ENCODE measurements around the gene GALNT7. TPM values are rescaled to one million over a fixed set of nuclear protein-coding genes. Genes with fewer than 3 reads are reported as not detected.

Gene GALNT7
- total RNA-seq, 1 donor from 2014 or later, result 6.1 TPM

DNA sequence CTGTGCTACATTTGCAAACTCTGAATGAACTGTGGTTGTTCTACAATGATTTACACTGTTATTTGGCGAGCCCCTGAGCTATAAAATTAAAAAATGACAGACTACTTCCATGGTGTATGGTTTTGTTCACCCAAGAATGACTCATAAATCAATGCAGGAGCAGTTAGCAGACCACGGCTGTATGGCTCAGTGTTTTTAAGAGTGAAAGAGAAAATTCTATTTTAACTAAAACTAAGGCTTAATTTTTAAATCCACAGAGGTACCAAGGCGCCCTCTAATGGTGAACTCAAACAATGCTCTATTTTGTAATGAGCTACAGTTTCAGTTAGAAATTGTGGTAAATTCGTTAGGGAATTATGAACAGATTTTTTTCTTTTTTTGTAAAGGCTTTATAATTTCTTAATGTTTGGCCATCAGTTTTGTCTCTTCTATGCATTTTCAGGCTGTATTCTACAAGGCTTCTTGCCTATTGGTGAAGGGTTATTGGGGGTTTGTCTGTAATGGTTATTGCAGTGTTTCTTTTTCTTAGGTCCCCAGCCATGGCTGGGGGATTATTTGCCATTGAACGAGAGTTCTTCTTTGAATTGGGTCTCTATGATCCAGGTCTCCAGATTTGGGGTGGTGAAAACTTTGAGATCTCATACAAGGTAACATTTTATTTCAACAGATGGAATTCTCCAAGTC is 133.0 kb downstream of the GALNT7 start:
- intact Hi-C loops (cut with micrococcal nuclease), result no loop called here
- DNase-seq, result no peak
- H3K4me1 ChIP-seq, result no peaks in the 10 kb centered on the region
- no peak overlapping the region for H3K27ac ChIP-seq (replicated peaks)
- no peaks in the 10 kb centered on the region for H3K9me3 ChIP-seq (replicated peaks)
- H3K4me3 ChIP-seq, result no peak overlapping the region
- TF ChIP-seq, protein P1, sequence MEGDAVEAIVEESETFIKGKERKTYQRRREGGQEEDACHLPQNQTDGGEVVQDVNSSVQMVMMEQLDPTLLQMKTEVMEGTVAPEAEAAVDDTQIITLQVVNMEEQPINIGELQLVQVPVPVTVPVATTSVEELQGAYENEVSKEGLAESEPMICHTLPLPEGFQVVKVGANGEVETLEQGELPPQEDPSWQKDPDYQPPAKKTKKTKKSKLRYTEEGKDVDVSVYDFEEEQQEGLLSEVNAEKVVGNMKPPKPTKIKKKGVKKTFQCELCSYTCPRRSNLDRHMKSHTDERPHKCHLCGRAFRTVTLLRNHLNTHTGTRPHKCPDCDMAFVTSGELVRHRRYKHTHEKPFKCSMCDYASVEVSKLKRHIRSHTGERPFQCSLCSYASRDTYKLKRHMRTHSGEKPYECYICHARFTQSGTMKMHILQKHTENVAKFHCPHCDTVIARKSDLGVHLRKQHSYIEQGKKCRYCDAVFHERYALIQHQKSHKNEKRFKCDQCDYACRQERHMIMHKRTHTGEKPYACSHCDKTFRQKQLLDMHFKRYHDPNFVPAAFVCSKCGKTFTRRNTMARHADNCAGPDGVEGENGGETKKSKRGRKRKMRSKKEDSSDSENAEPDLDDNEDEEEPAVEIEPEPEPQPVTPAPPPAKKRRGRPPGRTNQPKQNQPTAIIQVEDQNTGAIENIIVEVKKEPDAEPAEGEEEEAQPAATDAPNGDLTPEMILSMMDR (IDR thresholded peaks at IDR 0.05; ENCODE audit: borderline replicate concordance), result peak; percentile 76
- peaks cover 2% of the 10 kb centered on the region for H3K36me3 ChIP-seq
- no peaks in the 10 kb centered on the region for H3K27me3 ChIP-seq (ENCODE audit: low read depth)

DNA sequence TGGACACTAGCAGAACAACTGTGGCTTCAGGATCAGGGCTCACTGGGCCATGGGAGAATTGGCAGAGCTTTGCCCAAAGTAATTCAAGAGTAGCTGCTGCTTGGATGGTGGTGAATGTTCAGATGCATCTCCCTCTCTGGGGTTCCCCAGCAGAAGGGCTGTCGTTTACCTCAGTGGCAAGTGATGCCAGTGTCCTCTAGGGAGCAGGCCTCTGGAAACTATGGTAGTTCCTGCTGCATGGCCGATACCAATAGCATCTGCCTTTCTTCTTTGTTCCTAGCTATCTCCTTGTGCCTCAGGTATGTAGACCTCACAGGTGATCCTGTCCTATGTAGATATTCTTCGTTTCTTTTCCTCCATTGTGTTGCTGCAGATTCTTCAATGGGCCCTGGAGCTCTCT is 139.2 kb downstream of the GALNT7 start:
- intact Hi-C loops (cut with micrococcal nuclease), result no loop called here
- Histone ChIP-seq H3K9me3 (replicated peaks) (no peaks in the 10 kb centered on the region), H3K27ac (replicated peaks) (no peak overlapping the region), H3K4me1 (no peaks in the 10 kb centered on the region), H3K36me3 (peaks cover 2% of the 10 kb centered on the region), H3K27me3 (ENCODE audit: low read depth) (no peaks in the 10 kb centered on the region), H3K4me3 (no peak overlapping the region)
- TF ChIP-seq, protein P1 (IDR thresholded peaks at IDR 0.05; ENCODE audit: borderline replicate concordance), result no peak
- DNase-seq, result no peak

DNA sequence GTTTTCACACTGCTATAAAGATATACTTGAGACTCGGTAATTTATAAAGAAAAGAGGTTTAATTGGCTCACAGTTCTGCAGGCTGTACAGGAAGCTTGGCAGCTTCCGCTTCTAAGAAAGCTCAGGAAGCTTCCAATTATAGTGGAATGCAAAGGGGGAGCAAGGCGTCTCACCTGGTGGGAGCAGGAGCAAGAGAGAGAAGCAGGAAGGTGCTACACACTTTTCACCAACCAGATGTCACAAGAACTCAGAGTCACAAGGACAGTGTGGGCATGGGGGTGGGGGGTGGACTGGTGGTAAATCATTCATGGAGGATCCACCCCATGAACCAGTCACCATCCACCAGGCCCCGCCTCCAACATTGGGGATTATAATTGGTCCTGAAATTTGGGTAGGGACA is 142.8 kb downstream of the GALNT7 start:
- TF ChIP-seq, protein P1 (IDR thresholded peaks at IDR 0.05; ENCODE audit: borderline replicate concordance), result no peak
- H3K4me1 ChIP-seq, result no peaks in the 10 kb centered on the region
- intact Hi-C loops (cut with micrococcal nuclease), result no loop called here
- H3K27ac ChIP-seq (replicated peaks), result no peak overlapping the region
- no peaks in the 10 kb centered on the region for H3K9me3 ChIP-seq (replicated peaks)
- no peak overlapping the region for H3K4me3 ChIP-seq
- DNase-seq, result no peak
- peaks cover 4% of the 10 kb centered on the region for H3K36me3 ChIP-seq
- no peaks in the 10 kb centered on the region for H3K27me3 ChIP-seq (ENCODE audit: low read depth)

DNA sequence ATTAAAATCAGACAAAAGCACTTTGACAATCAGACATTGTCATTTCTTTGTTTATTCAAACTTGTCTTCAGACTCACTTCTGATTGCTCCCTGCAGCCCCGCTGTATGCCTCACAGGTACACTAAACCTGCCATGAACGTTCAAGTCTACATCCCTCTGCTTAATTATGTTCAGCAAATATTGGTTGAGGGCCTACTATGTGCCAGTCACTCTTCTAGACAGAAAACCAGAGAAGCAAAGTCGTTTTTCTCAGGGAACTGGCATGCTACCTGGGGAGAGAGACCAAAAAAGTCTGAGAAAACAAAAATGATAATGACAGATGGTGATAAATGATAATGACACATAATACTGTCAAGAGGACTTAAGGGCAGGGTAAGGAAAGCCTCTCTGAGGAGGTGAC is 146.1 kb downstream of the GALNT7 start:
- H3K4me1 ChIP-seq, result peaks cover 16% of the 10 kb centered on the region
- H3K36me3 ChIP-seq, result peaks cover 4% of the 10 kb centered on the region
- no peak overlapping the region for H3K27ac ChIP-seq (replicated peaks)
- intact Hi-C loops (cut with micrococcal nuclease), result no loop called here
- TF ChIP-seq, protein P1 (IDR thresholded peaks at IDR 0.05; ENCODE audit: borderline replicate concordance), result no peak
- H3K4me3 ChIP-seq, result no peak overlapping the region
- no peaks in the 10 kb centered on the region for H3K27me3 ChIP-seq (ENCODE audit: low read depth)
- DNase-seq, result no peak
- no peaks in the 10 kb centered on the region for H3K9me3 ChIP-seq (replicated peaks)

DNA sequence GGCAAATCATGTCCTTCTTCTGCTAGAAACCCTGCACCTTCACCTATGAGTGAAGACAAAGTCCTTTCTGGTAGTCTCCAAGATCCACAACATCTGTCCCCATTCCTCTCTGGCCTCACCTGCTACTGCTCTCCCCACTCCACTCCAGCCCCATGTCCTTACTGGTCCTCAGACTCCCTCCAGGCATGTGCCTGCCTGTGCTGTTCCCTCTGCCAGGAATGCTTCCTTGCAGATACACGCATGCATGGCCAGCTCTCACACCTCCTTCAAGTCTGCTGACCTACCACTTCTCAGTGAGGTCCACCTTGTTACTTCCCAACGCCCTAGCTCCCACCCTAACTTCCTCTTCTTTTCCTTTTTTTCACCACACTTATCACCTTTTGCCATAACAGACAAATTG is 147.4 kb downstream of the GALNT7 start:
- Histone ChIP-seq H3K27me3 (ENCODE audit: low read depth) (no peaks in the 10 kb centered on the region), H3K4me1 (peaks cover 17% of the 10 kb centered on the region), H3K36me3 (peaks cover 4% of the 10 kb centered on the region), H3K9me3 (replicated peaks) (no peaks in the 10 kb centered on the region), H3K27ac (replicated peaks) (no peak overlapping the region), H3K4me3 (no peak overlapping the region)
- TF ChIP-seq, protein P1 (IDR thresholded peaks at IDR 0.05; ENCODE audit: borderline replicate concordance), result no peak
- DNase-seq, result no peak
- intact Hi-C loops (cut with micrococcal nuclease), result no loop called here
